GM19467 (cell line): ENCODE data around the gene PTPN9.
"Not testable (repeated sequence)": the region's sequence is repeated elsewhere in the genome, so short reads cannot be mapped to it uniquely, and the experiment has no call there.

Experiments used
- ATAC-seq: cut with Tn5 transposase; IDR thresholded peaks from one replicate; pipeline ENCODE4 v1.9.1; 2021; ENCODE audit warnings: mild to moderate bottlenecking, moderate library complexity; ENCODE audit not compliant: unreplicated experiment

Gene PTPN9

GRCh38 chr15:75578948-75579920, at the start of gene PTPN9:
TSS of gene PTPN9 (minus strand) at chr15:75579315. CDS start at chr15:75578776, 539 bp downstream.
- peak; percentile 49 for ATAC-seq

GRCh38 chr15:75625542-75626347, 46.6 kb upstream of the PTPN9 start, which contains the start of gene SNUPN:
TSS of gene SNUPN (minus strand) at chr15:75625725. CDS start at chr15:75621051, 4,674 bp downstream.
- no peak for ATAC-seq

DNA sequence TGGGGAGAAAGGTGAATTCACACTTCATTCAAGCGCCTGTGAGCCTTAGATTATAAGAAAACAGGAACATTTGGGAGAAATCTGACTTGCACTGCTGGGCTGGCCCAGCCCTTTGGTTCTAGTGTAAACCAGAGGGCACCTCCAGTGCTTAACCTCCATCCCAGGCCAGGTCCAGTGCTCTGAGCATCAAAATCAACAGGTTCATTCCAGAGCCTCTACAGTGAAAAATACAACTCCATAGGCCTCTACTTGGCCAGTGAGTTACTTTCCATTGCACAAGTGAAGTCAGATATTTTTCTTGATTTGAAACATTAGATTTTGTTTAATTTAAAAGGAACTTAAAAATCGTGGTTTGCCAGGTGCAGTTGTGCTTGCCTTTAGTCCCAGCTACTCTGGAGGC, 43.4 kb upstream of the PTPN9 start:
- no peak for ATAC-seq

DNA sequence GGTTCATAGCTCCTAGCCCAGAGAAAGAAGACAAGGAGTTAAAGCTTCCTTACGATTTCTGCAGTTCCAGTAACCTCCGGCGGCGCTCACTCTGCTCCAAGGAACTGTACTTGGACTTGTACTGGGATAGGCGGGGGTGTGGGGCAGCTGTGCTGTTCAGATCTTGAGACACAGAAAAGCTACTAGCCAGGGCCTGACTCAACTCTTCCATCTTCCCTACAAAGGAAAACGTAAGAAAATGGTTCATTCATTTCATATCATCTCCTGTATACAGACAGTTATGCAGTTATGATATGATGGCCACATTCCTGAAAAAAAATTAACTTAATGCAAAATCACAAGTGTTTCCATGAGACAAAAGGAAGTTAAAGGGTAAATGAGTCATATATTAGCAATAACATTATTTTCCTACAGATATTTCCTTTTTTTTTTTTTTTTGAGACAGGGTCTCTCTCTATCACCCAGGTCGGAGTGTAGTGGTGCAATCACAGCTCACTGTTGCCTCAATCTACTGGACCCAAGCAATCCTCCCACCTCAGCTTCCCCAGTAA, 41.8 kb upstream of the PTPN9 start:
- no peak for ATAC-seq

GRCh38 chr15:75620058-75620820, 41.1 kb upstream of the PTPN9 start:
- no peak for ATAC-seq

DNA sequence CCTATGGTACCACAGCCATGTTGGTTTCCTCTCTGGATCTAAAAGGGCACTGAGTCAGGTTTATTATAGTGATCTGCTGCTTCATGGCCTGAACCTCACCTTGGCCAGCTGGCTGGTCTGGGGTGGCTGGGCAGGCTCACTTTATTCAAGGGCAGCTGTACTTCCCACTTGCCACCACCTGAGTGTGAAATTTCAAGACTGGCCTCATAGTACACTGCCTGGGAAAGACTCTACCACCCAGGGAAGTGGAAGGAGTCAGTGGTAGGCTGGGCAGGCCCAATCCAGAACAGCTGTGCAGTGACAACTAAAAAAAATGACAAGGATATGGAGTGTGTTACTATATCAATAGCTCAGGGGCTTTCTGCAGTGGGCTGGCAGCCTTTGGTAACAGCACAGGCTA, 37.7 kb upstream of the PTPN9 start:
- ATAC-seq = no peak

DNA sequence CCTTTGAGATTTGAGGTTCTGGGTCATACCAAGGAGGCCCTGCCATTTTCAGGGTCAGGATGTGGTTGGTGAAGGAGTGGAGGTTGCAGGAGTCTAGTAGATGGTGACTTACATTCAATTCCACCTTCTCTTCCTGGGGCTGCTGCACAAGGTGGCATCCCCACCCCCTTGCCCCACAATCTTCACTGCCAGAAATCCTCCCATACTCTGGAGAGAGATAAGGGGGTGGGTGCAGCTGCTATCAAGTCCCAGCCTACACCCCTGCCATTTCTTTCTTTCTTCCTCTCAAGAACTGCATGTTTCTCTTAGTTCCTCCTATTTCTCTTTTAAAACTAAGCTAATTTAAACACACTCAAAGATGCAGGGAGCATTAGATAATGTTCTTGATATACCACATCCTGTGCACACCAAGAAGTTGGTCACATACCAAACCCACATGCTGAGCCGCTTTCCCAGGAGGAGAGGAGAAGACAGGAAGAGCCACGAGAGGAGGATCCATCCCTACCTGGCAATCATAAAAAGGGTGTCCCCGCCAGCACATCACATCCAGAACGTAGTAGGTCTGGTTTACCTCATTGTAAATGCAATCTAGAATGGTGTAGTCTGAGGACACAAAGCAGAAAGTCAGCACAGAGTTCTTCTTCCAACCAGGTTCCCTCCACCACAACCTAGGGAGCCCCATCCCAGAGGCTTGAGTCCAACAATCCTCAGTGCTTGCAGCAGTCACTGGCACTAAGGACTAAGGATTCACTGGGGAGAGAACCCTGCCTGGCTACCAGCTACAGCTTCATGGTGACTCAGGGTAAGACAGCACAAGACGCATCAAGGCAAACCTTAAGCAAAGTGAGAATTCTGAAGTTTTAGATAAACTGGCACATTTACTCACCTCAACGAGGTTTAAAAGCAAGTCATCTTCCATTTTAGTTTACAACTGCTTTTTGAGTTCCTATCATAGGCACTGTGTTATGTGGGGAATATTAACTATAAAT, 27.9 kb upstream of the PTPN9 start:
- no peak for ATAC-seq

DNA sequence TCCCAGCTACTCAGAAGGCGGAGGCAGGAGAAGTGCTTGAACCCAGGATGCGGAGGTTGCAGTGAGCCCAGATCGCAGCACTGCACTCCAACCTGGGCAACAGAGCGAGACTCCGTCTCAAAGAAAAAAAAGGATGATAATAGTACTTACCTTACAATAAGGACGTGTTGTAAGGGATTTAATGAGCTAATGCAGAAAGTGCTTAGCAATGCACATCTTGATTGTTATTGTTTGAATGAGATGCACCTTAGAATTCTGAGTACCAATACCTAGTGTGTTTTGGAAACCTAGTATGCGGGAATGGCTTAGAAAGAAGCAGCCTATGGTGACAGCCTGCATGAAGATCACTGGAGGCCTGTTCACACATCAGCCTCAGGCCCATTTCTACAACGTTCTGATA, 26.9 kb upstream of the PTPN9 start:
- no peak for ATAC-seq

DNA sequence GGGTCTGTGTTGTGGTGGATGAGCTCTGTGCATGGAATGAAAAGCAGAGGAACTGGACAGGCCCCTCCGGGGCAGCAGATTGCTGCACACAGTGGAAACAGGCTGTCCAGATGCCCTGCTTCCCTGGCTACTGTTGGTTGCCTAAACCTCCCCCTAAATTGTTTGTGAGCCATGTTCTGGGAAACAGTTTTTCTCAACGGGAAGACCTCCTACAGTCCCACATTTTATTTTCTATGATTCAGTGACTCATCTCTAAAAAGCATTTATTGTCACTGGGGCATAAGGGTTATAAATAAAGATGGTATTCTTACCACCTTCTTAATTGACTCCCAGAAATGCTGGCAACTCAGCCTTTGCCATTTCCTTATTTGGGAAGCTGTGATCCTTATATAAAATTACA, 20.3 kb upstream of the PTPN9 start:
- ATAC-seq = no peak

DNA sequence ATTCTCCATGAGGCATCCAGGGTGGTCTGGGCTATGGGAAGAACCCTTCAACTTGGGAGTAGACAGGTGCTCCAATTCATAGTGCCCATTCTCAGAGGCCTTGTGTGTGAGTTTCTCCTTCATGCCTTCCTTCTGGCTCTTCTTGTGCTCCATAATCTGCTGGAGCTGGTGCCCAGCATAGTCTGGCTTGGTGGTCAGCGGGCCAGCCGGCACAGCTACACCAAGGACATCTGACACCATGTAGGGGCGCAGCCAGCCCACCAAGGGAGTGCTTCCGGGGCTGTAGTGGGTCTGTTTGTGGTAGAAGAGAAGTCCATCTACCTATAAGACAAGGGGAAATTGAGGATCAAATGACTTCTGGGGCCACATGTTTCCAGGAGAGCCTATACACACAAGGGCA, 19.2 kb upstream of the PTPN9 start:
- no peak for ATAC-seq

DNA sequence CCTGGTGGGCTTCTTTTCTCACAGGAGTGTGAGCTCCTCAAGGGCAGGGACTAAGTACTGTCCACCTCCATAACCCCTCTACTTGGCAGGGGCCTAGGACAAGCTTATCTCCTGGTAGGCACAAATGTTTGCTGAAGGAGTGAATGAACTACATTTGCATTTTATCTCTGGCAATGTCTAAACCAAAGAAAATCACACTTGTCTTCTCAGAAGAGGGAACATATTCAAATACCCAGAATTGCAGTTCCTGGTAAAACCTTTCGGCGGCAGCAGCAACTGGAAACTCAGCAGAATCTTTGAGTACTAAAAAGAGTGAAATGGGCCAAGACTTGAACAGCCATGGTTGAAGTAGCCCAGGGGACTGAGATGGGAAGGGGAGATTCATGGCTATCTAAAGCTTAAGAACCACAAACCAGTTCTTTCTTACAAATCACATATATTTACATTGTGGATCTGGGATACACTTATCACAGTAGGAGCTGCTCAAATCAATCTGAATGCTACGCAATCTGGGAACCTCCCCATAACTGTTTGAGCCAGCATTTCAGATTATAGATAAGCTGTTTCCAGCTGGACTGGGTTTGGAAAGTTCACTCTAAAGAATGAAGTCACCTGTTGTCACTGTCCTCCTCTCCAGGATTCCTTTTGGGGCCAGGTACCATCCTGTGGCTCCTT, 18.7 kb upstream of the PTPN9 start:
- no peak for ATAC-seq

DNA sequence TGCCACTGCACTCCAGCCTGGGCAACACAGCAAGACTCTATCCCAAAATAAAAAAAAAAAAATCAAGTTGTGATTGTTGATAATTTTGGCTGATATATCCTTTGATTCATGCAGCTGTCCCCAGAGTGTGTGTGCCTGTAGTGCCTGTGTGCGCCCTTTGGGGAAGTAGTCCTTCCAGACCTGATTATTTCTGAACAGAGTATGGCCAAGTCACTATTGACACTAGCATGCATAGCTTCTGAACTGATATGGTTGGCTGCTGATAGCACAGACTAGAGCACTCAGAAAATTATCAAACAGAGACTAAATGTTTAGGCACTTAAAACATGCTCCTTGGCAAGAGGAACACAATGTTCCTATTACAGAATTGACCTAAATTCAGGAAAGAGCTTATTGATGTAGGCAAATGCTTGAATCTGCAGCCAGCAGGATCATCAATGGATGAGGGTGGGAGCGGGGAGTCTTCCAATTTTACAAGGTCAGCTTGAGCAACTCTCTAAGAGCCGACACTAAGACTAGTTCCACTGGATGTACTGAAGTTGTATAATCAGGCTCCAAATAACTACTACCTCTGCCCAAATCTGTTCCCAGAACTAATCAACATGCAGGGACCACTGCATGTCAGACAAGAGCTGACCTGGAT, 17.7 kb upstream of the PTPN9 start:
- no peak for ATAC-seq

DNA sequence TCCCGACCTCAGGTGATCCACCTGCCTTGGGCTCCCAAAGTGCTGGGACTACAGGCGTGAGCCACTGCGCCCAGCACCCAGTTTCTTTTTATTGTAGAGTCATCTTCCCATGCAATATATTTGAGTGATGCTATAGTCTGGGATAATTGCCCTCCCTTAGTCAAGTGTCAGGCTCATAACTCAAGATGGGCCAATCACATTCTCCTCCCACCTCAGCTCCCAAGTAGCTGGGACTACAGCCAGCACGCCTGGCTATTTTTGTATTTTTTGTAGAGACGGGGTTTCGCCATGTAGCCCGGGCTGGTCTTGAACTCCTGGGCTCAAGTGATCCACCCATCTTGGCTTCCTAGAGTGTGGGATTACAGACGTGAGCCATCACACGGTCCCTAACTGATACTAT, 15.2 kb upstream of the PTPN9 start:
- ATAC-seq = no peak

- ATAC-seq = no peak
Observed at GRCh38 chr15:75591655-75592364, 12.7 kb upstream of the PTPN9 start.

GRCh38 chr15:75590239-75590638, 11.1 kb upstream of the PTPN9 start:
- ATAC-seq = no peak

- no peak for ATAC-seq
Observed at GRCh38 chr15:75589071-75589470, 10.0 kb upstream of the PTPN9 start.

- not testable (repeated sequence) for ATAC-seq
Observed at GRCh38 chr15:75586422-75586821, 7.3 kb upstream of the PTPN9 start.

DNA sequence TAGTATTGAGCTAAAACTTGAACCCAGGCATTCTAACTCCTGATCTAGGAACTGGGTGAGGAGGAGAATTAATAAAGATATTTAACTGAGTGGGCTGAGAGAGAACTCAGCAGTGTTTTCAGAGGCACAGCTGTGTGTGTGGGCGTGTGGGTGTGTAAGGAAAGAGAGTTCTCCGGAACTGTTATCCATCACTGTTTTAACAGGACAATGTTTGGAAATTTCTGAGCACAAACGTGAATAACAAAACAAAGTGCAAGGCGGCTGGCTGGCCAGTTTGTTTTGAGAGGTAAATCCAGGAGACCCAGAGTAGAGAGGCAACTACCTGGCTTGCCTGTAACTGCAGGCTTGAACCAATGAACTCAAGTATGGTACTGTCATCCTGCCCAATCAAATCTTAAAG, 5.0 kb upstream of the PTPN9 start:
- no peak for ATAC-seq
